NCI-H187 treated with DMSO at 0.1 percent for 48 hours (cell line): Measurements from ENCODE around the gene DPP4.
"Not testable (repeated sequence)": the region's sequence is repeated elsewhere in the genome, so short reads cannot be mapped to it uniquely, and the experiment has no call there.

ENCODE experiments used
- DNase-seq: peaks from one replicate; lab custom pipeline; 2025; lab: John Stamatoyannopoulos, UW

Gene DPP4

DNA sequence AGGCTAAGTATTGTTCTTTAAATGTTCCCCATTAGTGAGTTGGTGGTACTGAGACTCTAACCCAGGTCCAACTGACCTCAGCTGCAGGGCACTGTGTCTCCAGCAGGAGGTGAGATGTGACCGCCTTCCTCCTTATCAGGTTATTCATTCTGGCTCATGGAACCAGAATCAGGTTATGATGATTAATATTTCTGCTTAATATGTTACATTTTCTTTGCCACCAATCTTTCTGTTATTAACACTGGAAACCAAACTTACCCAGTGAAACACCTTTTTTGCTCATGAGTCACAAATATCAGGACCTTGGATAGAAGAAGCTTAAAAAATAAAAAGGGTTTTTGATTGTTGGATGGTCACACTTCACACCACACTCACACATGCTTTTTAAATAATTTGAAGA is 85.4 kb downstream of the DPP4 start:
- no peak for DNase-seq

DNA sequence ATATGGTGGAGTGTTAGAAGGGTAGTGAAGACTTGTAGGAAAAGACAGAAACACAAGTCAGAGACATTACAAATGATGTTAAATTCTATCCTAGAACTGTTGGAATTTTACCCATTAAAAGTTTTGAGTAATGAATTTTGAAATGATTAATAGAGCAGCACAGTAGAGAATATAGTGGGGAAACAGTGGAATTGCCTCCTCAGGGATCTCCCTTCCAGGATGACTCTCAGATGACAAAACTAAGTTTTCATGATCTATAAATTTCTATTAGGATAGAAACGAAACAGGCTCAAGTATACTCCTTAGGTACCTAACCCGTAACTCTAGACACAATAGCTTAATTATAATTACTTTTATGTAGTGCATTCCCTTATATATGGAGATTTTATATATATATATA is 86.7 kb downstream of the DPP4 start:
- no peak for DNase-seq

DNA sequence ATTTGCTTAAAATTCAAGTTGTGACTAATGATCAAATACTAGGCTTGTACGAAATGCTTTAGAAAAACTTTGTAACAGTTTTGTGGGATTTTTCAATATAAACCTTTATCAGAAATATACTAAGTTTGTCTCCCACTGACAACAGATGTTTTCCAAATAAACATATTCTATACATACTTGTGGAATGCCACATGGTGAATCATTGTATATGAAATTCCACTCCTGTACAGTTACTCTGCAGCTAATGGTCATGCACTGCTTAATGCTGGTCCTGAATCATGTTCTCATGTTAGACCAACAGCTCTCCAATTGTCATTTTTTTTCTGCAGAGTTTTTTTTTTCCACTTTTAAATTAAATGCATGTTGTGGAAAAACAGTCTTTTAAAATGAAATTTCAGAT is 90.1 kb downstream of the DPP4 start:
- no peak for DNase-seq

DNA sequence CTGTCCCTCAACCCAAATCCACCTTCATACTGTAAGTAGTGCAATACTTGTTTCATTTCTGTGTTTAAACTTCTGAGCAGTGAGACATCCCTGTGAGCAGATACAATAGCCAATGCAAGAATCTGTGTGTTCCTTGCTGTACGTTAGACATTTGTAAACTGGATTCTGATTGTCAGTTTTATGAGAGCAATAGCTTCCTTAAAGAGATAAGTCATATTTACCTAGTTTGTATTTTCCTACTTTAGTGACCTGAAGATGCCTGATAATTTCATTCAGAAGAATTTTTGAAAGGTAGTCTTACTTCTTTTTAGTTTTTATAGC is 90.7 kb downstream of the DPP4 start:
- DNase-seq: no peak

DNA sequence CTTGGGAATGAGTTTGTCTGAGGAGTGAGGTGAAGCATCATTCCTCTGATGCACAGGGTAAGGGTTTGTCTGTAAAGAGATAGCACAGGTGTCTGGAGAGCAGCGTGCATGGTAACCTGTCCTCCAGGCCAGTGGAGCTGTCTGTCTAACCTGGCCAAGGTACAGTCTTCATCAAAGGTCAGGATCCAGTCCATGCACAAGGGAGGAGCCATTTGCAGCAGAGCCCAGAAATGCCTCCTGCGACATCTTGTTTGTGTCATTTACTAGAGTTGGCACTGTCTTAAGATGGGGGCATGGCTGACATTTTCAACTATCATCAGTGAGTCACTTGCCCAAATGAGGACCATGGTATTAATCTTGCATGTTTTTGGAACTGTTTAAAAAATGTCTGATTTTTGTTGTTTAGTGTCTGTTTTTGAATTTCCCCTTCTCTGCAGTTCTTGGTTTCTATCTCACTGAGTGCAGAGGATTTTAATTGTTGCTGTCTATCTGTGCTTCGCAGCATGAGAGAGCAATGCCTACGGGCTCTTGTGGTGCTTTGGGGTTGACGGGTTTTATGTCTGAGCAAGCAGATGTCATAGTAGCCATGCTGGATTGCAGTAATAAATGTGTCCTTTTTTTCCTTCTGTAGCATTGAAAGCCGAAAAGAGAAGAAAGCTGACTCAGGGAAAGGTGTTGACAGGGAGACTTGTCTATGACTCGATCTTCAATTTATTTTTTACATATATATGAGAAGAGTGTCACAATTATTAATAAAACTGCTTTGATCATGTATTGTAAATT is 91.3 kb downstream of the DPP4 start:
- DNase-seq: no peak

DNA sequence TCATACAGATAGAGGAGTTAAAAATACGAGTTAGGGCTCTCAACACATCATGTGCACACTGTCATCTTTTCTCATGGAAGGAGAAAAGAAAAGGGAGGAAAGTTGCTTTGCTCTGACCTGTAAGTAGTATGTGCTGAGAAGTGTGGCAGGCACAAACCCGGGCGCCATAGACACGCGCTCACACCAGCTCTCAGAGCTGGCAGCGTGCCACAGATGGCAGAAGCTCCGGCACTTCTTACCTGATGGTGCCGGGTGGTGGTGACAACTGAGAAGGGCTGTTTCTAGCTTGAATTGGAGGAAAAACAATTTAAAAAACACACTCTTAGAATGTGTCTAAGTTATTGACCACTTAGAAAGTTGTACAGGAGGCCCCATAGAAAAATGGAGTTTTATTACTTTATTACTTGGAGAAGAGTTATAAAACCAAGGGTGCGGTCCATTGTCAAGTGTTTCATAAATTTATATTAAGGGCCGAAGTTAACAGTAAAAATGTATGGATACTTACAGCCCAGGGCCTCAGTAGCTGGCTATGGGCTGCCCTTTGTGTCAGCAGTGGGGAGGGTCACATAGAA is 92.2 kb downstream of the DPP4 start:
- no peak for DNase-seq

DNA sequence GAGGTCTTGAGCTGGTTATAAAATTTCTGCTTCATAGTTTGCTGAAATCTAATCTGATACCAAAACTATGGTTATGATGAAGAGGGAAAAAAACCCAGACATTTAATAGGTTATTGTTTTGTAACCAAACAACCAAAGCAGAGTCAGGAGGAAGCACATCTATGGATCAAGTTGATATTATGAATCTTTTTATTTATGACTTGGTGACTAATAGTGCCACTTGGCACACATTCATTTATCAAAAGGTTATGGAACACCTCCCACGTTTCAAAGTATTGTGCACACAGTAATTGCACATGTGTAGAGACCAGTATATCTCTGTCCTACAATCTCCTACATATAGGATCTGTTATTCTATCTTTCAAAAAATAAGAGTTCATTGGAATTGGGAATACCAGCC is 93.0 kb downstream of the DPP4 start:
- DNase-seq: no peak

DNA sequence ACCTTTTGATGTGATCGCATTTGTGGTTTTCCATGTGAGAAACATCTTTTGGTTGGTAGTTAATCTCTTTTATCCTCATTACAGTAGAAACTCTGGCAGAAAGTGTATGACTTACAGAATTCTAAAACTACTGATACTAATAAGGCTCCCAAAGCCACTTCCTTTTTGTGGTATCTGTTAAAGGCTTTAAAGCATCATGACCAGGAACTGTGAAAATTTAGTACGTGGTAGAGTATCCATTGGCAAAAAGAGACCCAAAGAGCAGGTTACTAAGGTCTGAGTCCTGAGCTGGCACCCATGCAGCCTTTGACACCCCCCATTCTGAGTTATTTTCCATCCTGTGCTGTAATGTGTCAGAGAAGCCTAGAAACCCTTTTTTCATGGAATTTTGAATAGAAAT is 94.5 kb downstream of the DPP4 start:
- no peak for DNase-seq

DNA sequence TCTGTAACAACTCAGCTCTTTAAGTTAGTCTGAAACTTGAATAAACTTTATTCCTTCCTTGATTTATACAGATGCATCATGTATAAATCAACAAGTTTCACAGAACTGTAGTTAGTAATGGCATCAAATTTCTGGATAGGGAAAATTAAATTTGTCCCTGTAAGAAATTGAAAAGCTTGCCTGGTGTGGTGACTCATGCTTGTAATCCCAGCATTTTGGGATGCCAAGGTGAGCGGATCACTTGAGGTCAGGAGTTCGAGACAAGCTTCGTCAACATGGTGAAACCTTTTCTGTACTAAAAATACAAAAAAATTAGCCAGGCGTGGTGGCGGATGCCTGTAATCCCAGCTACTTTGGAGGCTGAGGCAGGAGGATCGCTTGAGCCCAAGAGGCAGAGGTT is 96.1 kb downstream of the DPP4 start:
- DNase-seq: not testable (repeated sequence)

DNA sequence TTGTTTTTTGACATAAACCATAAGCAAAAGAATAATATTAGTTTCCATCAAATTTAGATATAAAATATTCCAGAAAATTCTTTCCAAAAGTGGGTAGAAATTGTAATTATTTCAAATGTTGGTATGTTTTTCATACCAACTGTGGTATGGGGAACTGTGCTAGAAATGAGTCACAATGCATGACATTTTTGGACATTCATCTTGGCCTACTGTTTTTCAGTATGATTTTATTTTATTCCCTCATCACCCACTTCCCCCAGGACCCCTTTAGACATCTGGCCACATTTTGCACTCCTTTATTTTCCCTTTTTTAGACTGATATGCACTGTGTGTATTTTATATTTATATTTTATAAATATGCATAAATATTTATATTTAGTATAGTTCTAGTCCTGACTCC is 97.1 kb downstream of the DPP4 start:
- DNase-seq: no peak

DNA sequence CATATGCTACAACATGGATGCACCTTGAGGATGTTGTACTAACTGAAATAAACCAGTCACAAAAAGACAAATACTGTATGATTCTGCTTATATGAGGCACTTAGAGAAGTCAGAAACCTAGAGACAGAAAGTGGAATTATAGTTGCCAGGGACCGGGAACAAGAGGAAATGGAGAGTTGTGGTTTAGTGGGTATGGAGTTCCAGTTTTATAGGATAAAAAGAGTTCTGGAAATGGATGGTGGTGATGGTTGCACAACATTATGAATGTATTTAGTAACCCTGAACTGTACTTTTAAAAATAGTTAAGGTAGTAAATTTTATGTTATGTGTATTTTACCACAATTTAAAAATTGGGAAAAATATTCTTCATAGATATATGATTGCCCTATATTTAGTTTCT is 97.7 kb downstream of the DPP4 start:
- no peak for DNase-seq

DNA sequence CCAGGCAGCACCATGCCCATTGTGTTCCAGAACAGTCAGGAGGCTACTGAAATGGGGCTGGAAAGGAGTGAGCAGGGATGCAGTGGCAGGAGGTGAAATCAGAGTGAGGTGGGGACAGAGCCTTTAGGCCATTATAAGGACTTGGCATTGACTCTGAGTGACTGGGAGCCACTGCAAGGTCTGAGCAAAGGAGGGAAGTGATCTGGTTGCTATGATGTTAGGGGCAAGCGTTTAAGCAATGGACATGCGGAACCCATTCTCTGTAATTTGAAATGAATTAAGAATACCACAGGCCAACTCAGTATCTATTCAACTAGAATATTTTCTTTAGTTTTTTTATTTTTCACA is 98.2 kb downstream of the DPP4 start:
- no peak for DNase-seq

DNA sequence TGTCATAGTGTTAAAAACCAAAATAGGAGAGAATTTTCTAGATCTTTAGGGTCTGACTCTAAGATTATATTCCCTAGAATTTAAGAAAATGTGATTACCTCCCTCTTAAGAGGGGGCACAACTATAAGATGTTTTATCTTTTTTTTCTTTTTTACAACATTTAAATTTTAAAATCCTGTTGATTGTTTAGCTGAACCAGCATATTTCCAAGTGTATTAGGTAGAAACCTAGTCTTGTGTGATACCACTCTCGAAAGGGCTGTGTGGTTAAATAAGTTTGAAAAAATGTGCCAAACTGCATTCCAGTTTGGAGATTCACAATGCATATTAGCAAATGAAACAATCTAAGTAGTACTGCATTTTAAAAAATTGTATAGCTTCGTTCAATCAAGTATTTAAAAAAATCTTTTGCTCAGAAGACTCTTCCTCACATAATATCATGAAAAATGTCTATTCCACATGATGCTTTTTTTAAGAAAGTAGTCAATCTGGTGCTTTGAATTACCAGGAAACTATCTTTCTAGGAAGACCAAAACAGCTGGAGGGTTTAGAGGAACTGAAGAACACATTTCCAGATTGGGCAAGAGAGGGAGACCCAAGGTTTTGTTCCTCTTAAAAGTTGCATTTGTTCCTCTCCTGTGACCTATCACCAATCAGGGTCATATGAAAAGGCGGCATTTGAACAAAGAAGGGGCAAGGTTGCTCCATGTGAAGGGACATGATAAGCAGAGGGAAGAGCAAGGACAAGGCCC is 98.8 kb downstream of the DPP4 start:
- DNase-seq: no peak

DNA sequence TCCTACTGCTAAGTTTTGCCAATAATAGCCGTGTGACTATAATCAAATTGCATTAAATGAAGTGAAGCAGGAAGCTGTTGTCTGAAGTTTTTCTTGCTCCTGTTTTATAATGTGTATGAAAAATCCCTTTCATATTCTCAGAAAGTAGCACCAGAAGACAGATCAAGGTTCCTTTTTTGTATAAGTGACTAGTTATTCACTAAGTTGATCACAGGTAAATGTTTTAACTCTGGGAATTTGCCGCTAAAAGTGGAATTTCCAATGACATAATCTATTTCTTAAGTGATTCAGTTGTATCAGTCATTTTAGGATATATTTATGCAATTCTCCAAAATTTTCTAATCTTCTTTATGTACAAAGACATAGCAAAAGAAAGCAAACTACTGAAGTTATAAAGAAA is 99.6 kb downstream of the DPP4 start:
- no peak for DNase-seq

DNA sequence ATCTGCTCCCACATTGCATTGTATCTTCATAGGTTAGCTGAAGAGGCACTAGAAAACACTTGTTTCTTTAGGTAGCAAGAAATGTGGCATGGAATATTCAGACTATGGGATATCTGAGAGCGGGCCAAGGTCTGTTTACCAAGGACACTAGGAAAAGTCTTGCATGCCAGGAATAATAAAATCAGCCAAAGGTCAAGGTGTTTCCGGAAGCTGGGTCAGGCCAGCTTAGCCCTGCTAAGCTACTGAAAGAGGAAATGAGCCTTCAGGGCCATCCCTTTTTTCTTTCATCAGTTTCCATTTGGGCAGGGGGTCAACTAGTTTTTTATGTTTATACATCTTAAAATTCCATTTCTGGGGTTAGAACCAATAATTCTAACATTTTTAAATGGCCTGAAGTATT is 101.1 kb downstream of the DPP4 start:
- DNase-seq: no peak

DNA sequence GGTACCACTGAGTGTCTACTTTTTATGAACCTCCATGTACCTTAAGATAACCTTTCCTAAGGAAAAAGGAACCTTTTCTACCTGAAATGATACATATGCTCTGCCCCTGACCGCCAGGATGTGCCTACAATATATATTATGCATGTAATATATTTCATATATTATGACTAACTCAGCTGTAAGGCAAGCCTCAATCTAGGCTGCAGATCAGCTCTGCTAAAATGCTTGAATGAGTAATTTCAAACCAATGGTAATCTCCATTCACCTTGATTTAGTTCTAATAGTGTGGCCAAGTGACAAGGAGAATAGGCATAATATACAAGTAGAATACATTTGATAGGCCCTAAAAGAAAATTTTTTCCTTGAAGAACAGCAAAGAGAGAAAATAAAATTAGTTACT is 101.8 kb downstream of the DPP4 start:
- DNase-seq: no peak

DNA sequence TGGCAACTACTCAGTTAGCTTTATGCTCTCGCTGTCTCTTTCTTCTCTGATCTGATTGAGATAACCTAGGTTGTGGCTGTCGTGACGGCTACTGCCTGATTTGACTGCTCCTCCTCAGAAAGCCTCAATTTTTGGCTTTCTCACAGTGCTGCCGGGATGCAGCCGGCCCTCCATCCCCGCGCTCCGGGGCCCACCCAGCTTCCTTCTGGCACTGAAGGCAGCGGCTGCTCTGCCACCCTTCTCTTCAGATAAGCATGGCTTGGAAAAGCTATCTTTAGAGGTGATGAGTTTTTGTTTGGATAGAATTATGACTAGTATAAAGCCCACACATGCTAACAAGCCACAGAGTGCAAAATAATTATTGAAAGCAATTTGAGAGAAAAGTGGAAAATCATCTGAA is 102.5 kb downstream of the DPP4 start:
- no peak for DNase-seq

DNA sequence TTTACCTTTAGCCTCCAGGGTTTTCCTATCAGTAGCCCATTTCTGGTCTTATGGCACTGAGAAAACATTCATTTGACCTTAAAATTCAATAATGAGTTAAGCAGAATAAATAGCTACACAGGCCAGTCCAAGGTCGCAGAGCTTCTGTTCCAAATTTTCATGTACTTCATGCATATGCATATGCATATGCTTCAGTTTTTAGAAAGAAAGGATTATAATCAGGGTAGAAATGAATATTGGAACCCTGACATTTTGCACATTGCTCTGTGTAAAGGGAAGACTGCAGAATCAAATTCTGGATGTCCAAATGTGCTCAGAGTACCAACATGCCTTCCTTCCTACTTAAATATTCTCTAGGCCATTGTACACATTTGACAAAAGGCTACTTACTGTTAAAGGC is 104.9 kb downstream of the DPP4 start:
- DNase-seq: no peak

DNA sequence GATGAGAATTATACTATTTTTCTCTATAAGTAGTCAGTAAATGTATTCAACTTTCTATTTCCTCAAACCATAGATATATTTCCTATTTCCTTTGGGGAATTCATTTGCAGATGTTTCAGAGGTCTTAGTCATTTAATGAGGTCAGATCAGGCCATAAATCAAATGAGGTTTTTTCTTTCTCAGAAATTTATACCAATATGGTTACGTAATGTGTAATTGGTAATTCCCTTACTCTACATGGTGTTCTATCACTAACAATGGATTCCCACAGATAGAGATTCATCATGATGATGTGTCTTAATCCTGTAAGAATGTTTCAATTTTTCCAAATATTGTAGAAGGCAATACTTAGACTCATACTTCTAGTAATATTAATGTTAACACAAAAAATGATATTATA is 108.0 kb downstream of the DPP4 start:
- DNase-seq: no peak

DNA sequence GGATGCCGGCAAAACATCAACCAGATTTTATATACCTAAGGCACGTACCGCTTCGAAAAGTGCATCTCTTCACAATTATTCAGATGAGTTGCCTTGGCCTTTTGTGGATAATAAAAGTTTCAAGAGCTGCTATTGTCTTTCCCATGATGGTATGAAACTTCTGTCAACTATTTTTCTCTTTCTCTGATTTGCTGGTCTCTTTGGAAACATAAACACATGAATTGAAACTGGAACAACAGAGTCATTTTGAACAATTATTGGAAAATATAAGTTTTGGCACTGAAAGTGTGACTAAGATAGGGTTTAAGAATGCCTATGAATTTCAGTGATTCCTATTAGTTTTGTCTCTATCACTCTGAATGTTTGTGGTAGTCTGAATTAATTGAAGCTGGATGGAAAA is 109.9 kb downstream of the DPP4 start:
- DNase-seq: no peak

DNA sequence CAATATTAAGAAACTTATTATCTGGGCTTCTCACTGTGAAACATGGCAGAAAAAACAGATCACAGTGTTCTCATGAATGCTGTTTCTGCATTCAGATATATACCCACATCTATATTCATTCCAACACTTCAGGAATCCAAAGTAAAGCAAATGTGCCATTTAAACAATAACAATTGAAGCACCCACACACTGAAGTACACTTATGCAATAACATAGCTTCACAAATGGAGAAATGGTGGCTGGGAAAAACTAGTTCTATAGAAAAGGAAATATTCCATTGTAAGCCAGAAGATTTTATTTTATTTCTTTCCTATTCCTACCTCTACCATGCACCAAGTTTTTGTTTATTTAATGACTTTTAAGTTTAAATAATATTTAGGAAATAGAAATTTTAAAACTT is 111.9 kb downstream of the DPP4 start:
- no peak for DNase-seq

DNA sequence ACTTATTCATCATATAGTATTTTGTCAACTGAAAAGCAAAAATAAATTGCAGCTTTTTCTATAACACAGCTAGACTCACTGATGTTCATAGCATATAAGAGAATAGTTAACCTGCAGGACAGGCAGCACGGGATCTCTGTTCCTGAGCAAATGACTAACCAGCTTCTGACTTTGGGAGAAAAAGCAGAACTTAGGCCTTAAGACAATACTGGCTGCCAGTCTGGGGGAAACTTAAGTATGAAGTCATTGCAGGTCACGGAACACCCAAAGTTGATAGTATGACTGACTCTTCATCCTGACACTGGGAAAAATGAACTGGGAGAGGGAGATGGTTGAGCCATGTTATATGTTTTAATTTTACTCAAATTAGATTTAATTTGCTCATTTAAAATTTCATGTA is 113.0 kb downstream of the DPP4 start:
- DNase-seq: no peak

DNA sequence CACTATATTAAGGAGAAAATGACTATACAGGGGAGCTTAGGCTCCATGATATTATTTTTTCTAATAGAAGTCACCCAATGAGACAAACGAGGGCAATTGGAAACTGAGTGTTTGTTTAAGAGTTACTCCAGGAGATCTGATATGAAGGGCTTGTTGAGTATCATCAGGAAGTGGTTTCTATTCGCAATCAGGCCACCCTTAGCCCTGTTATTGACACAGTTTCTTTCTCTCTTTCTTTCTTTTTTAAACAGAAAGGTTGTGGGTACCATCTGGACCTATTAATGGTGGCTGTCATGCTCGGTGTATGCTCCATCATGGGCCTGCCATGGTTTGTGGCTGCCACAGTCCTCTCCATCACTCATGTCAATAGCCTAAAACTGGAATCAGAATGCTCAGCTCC is 117.3 kb downstream of the DPP4 start:
- no peak for DNase-seq

DNA sequence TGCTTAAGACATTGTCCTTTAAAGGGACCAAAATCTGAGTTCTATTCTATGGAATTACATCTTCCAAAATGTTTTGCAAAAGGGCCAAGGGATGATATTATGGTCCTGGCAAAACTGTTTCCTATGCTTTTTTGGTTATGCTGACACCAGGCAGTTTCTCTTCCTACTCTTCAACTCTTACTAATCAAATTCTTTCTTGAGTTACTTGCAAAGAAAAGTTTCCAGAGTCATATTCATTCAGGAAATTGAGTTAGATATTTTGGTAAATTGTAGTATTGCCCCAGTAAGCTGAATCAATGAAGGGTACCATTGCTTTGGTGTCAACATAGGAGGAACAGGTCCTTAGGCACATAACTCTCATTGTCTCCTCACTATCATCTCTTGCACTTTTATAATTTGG is 118.8 kb downstream of the DPP4 start:
- DNase-seq: no peak
